ENCODE data around the gene NCKAP5.

NCKAP5 gene

DNA sequence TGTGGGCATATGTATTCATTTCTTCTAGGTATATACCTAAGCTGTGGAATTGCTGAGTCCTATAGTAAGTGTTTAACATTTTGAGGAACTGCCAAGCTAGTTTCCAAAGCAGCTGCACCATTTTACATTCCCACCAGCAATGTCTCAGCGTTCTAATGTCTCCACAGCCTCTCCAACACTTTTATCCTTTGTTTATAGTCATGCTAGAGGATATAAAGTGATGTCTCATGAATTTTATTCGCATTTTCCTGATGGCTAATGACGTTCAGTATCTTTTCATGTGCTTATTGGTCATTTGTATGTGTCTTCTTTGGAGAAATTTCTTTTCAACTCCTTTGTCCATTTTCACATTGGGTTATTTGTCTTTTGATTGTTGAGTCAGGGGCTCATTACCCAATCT, 295.2 kb downstream of the NCKAP5 start:
- Histone ChIP-seq H3K9me3 (ENCODE audit: control insufficient read depth in 2 of 2, low read length in 2 of 2) (no peaks in the 10 kb centered on the region), H3K27me3 (ENCODE audit: control insufficient read depth in 2 of 2, insufficient read depth in 2 of 2, low read length in 2 of 2) (no peaks in the 10 kb centered on the region), H3K9ac (ENCODE audit: low read depth in 1 of 2, low read length in 2 of 2) (no peak overlapping the region), H3K4me3 (ENCODE audit: low read length in 2 of 2) (no peak overlapping the region), H3K27ac (ENCODE audit: low read depth in 2 of 2, low read length in 2 of 2) (no peak overlapping the region), H3K36me3 (ENCODE audit: control insufficient read depth in 2 of 2, insufficient read depth in 2 of 2, low read length in 2 of 2) (no peaks in the 10 kb centered on the region), H3K4me1 (ENCODE audit: control insufficient read depth in 2 of 2, insufficient read depth in 2 of 2, low read length in 2 of 2) (no peaks in the 10 kb centered on the region)

DNA sequence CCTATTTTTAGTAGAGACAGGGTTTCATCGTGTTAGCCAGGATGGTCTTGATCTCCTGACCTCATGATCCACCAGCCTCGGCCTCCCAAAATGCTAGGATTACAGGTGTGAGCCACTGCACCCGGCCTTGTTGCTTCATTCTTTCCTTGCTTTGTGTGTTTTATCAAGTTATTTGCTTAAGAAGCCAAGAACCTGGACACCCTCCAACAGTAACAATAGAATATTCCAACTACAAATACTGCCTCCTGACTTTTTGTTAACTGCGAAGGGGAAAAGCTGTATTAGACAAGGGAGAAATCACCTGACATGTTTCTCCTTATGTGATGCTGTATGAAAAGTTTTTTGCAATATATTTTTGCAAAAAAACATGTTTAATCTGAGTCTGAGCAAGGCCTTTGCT, 297.2 kb downstream of the NCKAP5 start:
- peaks cover 0 to 2% of the 10 kb centered on the region in 2 donors for H3K4me1 ChIP-seq (ENCODE audit: control insufficient read depth in 2 of 2, insufficient read depth in 2 of 2, low read length in 2 of 2)
- no peak overlapping the region for H3K9ac ChIP-seq (ENCODE audit: low read depth in 1 of 2, low read length in 2 of 2)
- no peak overlapping the region for H3K27ac ChIP-seq (ENCODE audit: low read depth in 2 of 2, low read length in 2 of 2)
- no peaks in the 10 kb centered on the region for H3K36me3 ChIP-seq (ENCODE audit: control insufficient read depth in 2 of 2, insufficient read depth in 2 of 2, low read length in 2 of 2)
- H3K9me3 ChIP-seq (ENCODE audit: control insufficient read depth in 2 of 2, low read length in 2 of 2), result no peaks in the 10 kb centered on the region
- H3K4me3 ChIP-seq (ENCODE audit: low read length in 2 of 2), result no peak overlapping the region
- no peaks in the 10 kb centered on the region for H3K27me3 ChIP-seq (ENCODE audit: control insufficient read depth in 2 of 2, insufficient read depth in 2 of 2, low read length in 2 of 2)

- no peak overlapping the region for H3K27ac ChIP-seq (ENCODE audit: low read depth in 2 of 2, low read length in 2 of 2)
- H3K4me3 ChIP-seq (ENCODE audit: low read length in 2 of 2), result no peak overlapping the region
- peaks cover 0 to 5% of the 10 kb centered on the region in 2 donors for H3K4me1 ChIP-seq (ENCODE audit: control insufficient read depth in 2 of 2, insufficient read depth in 2 of 2, low read length in 2 of 2)
- no peaks in the 10 kb centered on the region for H3K36me3 ChIP-seq (ENCODE audit: control insufficient read depth in 2 of 2, insufficient read depth in 2 of 2, low read length in 2 of 2)
- H3K9ac ChIP-seq (ENCODE audit: low read depth in 1 of 2, low read length in 2 of 2), result no peak overlapping the region
- no peaks in the 10 kb centered on the region for H3K27me3 ChIP-seq (ENCODE audit: control insufficient read depth in 2 of 2, insufficient read depth in 2 of 2, low read length in 2 of 2)
- no peaks in the 10 kb centered on the region for H3K9me3 ChIP-seq (ENCODE audit: control insufficient read depth in 2 of 2, low read length in 2 of 2)
Observed at GRCh38 chr2:133270550-133270949, 297.7 kb downstream of the NCKAP5 start.

DNA sequence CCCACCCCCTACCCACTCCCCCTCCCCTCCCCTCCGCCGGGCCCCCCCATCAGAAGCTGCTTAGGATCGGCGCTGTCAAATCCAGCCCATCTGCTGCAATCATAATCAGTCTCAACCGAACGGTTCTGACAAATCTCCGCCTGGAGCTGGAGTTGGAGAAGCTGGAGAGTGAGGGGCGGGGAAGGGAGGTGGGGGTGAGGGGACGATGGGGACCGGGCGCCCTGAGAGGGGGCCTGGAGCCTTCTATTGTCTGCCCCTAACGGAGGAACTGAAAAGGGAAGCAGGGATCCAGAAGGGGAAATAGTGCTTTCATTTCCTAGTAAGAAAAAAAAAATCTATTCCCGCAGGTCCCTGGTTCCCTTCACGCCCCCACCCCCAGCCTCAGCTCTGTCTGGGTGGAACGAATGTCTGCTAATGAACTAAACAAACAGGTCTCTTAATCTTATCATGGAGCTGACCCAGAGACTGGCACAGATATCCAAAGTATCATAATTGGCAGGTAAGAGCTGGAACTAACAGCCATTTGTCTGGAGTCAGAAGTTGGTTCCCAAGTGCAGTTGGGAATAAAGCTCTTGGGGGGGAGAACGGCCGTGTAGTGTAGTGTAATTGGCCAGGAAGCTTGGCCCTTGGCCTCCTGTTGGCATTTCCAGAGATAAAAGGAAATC, 301.2 kb downstream of the NCKAP5 start:
- Histone ChIP-seq H3K27ac (ENCODE audit: low read depth in 2 of 2, low read length in 2 of 2) (no peak overlapping the region), H3K4me1 (ENCODE audit: control insufficient read depth in 2 of 2, insufficient read depth in 2 of 2, low read length in 2 of 2) (peaks cover 0 to 5% of the 10 kb centered on the region in 2 donors), H3K27me3 (ENCODE audit: control insufficient read depth in 2 of 2, insufficient read depth in 2 of 2, low read length in 2 of 2) (no peaks in the 10 kb centered on the region), H3K9me3 (ENCODE audit: control insufficient read depth in 2 of 2, low read length in 2 of 2) (no peaks in the 10 kb centered on the region), H3K4me3 (ENCODE audit: low read length in 2 of 2) (no peak overlapping the region), H3K9ac (ENCODE audit: low read depth in 1 of 2, low read length in 2 of 2) (no peak overlapping the region), H3K36me3 (ENCODE audit: control insufficient read depth in 2 of 2, insufficient read depth in 2 of 2, low read length in 2 of 2) (no peaks in the 10 kb centered on the region)

GRCh38 chr2:133266041-133266925, 302.0 kb downstream of the NCKAP5 start:
- Histone ChIP-seq H3K36me3 (ENCODE audit: control insufficient read depth in 2 of 2, insufficient read depth in 2 of 2, low read length in 2 of 2) (no peaks in the 10 kb centered on the region), H3K27ac (ENCODE audit: low read depth in 2 of 2, low read length in 2 of 2) (no peak overlapping the region), H3K4me1 (ENCODE audit: control insufficient read depth in 2 of 2, insufficient read depth in 2 of 2, low read length in 2 of 2) (peaks cover 0 to 5% of the 10 kb centered on the region in 2 donors), H3K9ac (ENCODE audit: low read depth in 1 of 2, low read length in 2 of 2) (peak overlapping the region in 1 of 2 donors; percentile 38), H3K9me3 (ENCODE audit: control insufficient read depth in 2 of 2, low read length in 2 of 2) (no peaks in the 10 kb centered on the region), H3K27me3 (ENCODE audit: control insufficient read depth in 2 of 2, insufficient read depth in 2 of 2, low read length in 2 of 2) (no peaks in the 10 kb centered on the region), H3K4me3 (ENCODE audit: low read length in 2 of 2) (peak overlapping the region; percentile 57 to 62)

DNA sequence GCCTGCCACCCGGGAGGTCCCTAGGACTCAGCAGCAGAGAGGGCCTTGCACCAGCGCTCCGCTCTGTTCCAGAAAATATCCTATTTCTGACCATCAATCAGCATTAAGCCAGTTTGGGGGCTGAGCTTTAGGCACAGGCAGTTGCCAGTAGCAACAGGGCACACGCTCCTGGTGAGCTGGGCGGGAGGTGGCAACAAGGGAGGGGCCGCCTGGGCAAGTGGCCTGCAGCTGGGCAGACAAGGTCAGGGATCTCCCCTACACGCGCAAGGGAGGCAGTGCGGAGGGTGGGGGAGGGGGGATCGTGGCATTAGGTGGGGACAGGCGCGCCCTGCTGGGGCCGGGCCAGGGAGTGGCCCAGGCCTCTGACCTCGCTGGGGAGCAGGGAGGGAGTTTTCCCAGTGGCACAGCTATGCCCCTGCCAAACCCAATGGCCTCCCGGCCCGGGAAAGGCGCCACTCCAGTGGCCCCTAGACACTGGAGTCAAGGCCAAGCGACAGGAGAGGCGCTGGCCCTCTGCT, 302.8 kb downstream of the NCKAP5 start:
- H3K9me3 ChIP-seq (ENCODE audit: control insufficient read depth in 2 of 2, low read length in 2 of 2), result no peaks in the 10 kb centered on the region
- peaks cover 0 to 5% of the 10 kb centered on the region in 2 donors for H3K4me1 ChIP-seq (ENCODE audit: control insufficient read depth in 2 of 2, insufficient read depth in 2 of 2, low read length in 2 of 2)
- no peak overlapping the region for H3K9ac ChIP-seq (ENCODE audit: low read depth in 1 of 2, low read length in 2 of 2)
- no peaks in the 10 kb centered on the region for H3K27me3 ChIP-seq (ENCODE audit: control insufficient read depth in 2 of 2, insufficient read depth in 2 of 2, low read length in 2 of 2)
- H3K27ac ChIP-seq (ENCODE audit: low read depth in 2 of 2, low read length in 2 of 2), result no peak overlapping the region
- H3K4me3 ChIP-seq (ENCODE audit: low read length in 2 of 2), result peak overlapping the region in 1 of 2 donors; percentile 62
- H3K36me3 ChIP-seq (ENCODE audit: control insufficient read depth in 2 of 2, insufficient read depth in 2 of 2, low read length in 2 of 2), result no peaks in the 10 kb centered on the region

DNA sequence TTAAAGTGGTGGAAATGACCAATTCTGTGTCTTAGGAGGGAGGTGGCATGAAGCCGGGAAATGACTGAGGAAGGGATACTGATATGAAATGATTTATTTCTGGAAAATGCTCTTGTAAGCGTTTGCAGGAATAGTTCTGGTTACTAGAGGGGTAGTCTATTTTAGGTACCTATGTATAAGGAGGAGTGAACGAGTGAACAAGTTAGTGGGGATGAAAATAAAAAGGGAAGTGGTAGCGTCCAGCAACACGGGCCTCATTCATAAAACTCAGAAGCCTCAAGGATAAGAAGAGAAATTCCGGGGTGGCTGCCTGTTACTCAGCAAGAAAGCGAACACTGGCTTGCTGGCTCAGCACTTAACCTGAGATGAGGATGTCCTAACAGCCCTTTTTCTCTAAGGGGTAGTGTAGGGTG, 303.3 kb downstream of the NCKAP5 start:
- Histone ChIP-seq H3K4me3 (ENCODE audit: low read length in 2 of 2) (no peak overlapping the region), H3K36me3 (ENCODE audit: control insufficient read depth in 2 of 2, insufficient read depth in 2 of 2, low read length in 2 of 2) (no peaks in the 10 kb centered on the region), H3K9me3 (ENCODE audit: control insufficient read depth in 2 of 2, low read length in 2 of 2) (no peaks in the 10 kb centered on the region), H3K27me3 (ENCODE audit: control insufficient read depth in 2 of 2, insufficient read depth in 2 of 2, low read length in 2 of 2) (no peaks in the 10 kb centered on the region), H3K9ac (ENCODE audit: low read depth in 1 of 2, low read length in 2 of 2) (no peak overlapping the region), H3K27ac (ENCODE audit: low read depth in 2 of 2, low read length in 2 of 2) (no peak overlapping the region), H3K4me1 (ENCODE audit: control insufficient read depth in 2 of 2, insufficient read depth in 2 of 2, low read length in 2 of 2) (peaks cover 0 to 5% of the 10 kb centered on the region in 2 donors)

GRCh38 chr2:133262893-133263292, 305.4 kb downstream of the NCKAP5 start:
- Histone ChIP-seq H3K27me3 (ENCODE audit: control insufficient read depth in 2 of 2, insufficient read depth in 2 of 2, low read length in 2 of 2) (no peaks in the 10 kb centered on the region), H3K36me3 (ENCODE audit: control insufficient read depth in 2 of 2, insufficient read depth in 2 of 2, low read length in 2 of 2) (no peaks in the 10 kb centered on the region), H3K9me3 (ENCODE audit: control insufficient read depth in 2 of 2, low read length in 2 of 2) (no peaks in the 10 kb centered on the region), H3K27ac (ENCODE audit: low read depth in 2 of 2, low read length in 2 of 2) (no peak overlapping the region), H3K4me3 (ENCODE audit: low read length in 2 of 2) (no peak overlapping the region), H3K9ac (ENCODE audit: low read depth in 1 of 2, low read length in 2 of 2) (no peak overlapping the region), H3K4me1 (ENCODE audit: control insufficient read depth in 2 of 2, insufficient read depth in 2 of 2, low read length in 2 of 2) (peaks cover 0 to 5% of the 10 kb centered on the region in 2 donors)

- no peaks in the 10 kb centered on the region for H3K27me3 ChIP-seq (ENCODE audit: control insufficient read depth in 2 of 2, insufficient read depth in 2 of 2, low read length in 2 of 2)
- H3K4me3 ChIP-seq (ENCODE audit: low read length in 2 of 2), result no peak overlapping the region
- no peak overlapping the region for H3K27ac ChIP-seq (ENCODE audit: low read depth in 2 of 2, low read length in 2 of 2)
- no peaks in the 10 kb centered on the region for H3K36me3 ChIP-seq (ENCODE audit: control insufficient read depth in 2 of 2, insufficient read depth in 2 of 2, low read length in 2 of 2)
- H3K9ac ChIP-seq (ENCODE audit: low read depth in 1 of 2, low read length in 2 of 2), result no peak overlapping the region
- H3K4me1 ChIP-seq (ENCODE audit: control insufficient read depth in 2 of 2, insufficient read depth in 2 of 2, low read length in 2 of 2), result no peaks in the 10 kb centered on the region
- no peaks in the 10 kb centered on the region for H3K9me3 ChIP-seq (ENCODE audit: control insufficient read depth in 2 of 2, low read length in 2 of 2)
Observed at GRCh38 chr2:133255360-133255759, 312.9 kb downstream of the NCKAP5 start.

- Histone ChIP-seq H3K9me3 (ENCODE audit: control insufficient read depth in 2 of 2, low read length in 2 of 2) (no peaks in the 10 kb centered on the region), H3K9ac (ENCODE audit: low read depth in 1 of 2, low read length in 2 of 2) (no peak overlapping the region), H3K27me3 (ENCODE audit: control insufficient read depth in 2 of 2, insufficient read depth in 2 of 2, low read length in 2 of 2) (no peaks in the 10 kb centered on the region), H3K36me3 (ENCODE audit: control insufficient read depth in 2 of 2, insufficient read depth in 2 of 2, low read length in 2 of 2) (no peaks in the 10 kb centered on the region), H3K4me3 (ENCODE audit: low read length in 2 of 2) (no peak overlapping the region), H3K27ac (ENCODE audit: low read depth in 2 of 2, low read length in 2 of 2) (no peak overlapping the region), H3K4me1 (ENCODE audit: control insufficient read depth in 2 of 2, insufficient read depth in 2 of 2, low read length in 2 of 2) (no peaks in the 10 kb centered on the region)
Observed at GRCh38 chr2:133253793-133254192, 314.5 kb downstream of the NCKAP5 start.
